Heart left ventricle (tissue), 16 donors: ENCODE measurements around the gene ASIC4. TPM values are rescaled to one million over a fixed set of nuclear protein-coding genes. Genes with fewer than 3 reads are reported as not detected.

Source experiments
- ATAC-seq, 4 donors: fragments of 200-7000 bp; cut with Tn5 transposase; one replicate each; pipeline ENCODE4 v1.9.1; 2020 to 2022; ENCODE audit warnings: moderate library complexity in 4 of 4, mild to moderate bottlenecking in 3 of 4, moderate number of reproducible peaks in 1 of 4
- DNase-seq, 5 donors: peaks; one replicate each; pipeline ENCODE4 v3.0.0-alpha.2; 2020
- H3K27ac ChIP-seq, 12 donors: fragments of 200-600 bp; sonication (generic) in 4 of 12; one replicate each; pipeline versions ENCODE4 v1.5.0 to v1.8.0; 2016 to 2022; ENCODE audit warnings: mild to moderate bottlenecking in 2 of 12
- H3K27me3 ChIP-seq, 9 donors: fragments of 200-600 bp; sonication (generic) in 2 of 9; one replicate each; pipeline versions ENCODE4 v1.5.1 to v1.8.0; 2016 to 2022; ENCODE audit warnings: mild to moderate bottlenecking in 3 of 9
- H3K36me3 ChIP-seq, 9 donors: fragments of 200-600 bp; sonication (generic) in 2 of 9; one replicate each; pipeline versions ENCODE4 v1.5.0 to v1.8.0; 2018 to 2022; ENCODE audit warnings: mild to moderate bottlenecking in 2 of 9
- H3K4me1 ChIP-seq, 12 donors: fragments of 200-600 bp; sonication (generic) in 4 of 12; one replicate each; pipeline versions ENCODE4 v1.5.0 to v1.8.0; 2016 to 2022; ENCODE audit warnings: mild to moderate bottlenecking in 3 of 12
- H3K4me3 ChIP-seq, 12 donors: fragments of 200-600 bp; sonication (generic) in 4 of 12; one replicate each; pipeline versions ENCODE4 v1.5.0 to v1.8.0; 2017 to 2022; ENCODE audit warnings: mild to moderate bottlenecking in 9 of 12, moderate library complexity in 4 of 12
- H3K9me3 ChIP-seq, 12 donors: fragments of 200-600 bp; sonication (generic) in 4 of 12; one replicate each; pipeline versions ENCODE4 v1.5.0 to v1.8.0; 2016 to 2022; ENCODE audit warnings: mild to moderate bottlenecking in 1 of 12
- CTCF ChIP-seq, 12 donors: fragments of 200-600 bp; sonication (generic) in 4 of 12; IDR thresholded peaks; one replicate each; pipeline versions ENCODE4 v1.5.0 to v1.8.0; 2018 to 2022; ENCODE audit warnings: antibody characterized with exemption in 12 of 12, mild to moderate bottlenecking in 5 of 12
- POLR2A ChIP-seq, 2 donors: fragments of 450-650 bp; IDR thresholded peaks; one replicate each; pipeline ENCODE4 v1.6.1; 2017; ENCODE audit warnings: antibody characterized with exemption in 2 of 2, mild to moderate bottlenecking in 2 of 2, moderate library complexity in 2 of 2
- WGBS, 4 donors: extraction: QIAGEN DNeasy Blood & Tissue Kit in 2 of 4; methylation state at CpG; one replicate each; pipeline versions ENCODE4 v1.1.5 to v1.1.7; 2013 to 2018; 5-methylcytosine and 5-hydroxymethylcytosine counted together
- intact Hi-C, 10 donors: fragments of 100-400 bp; cut with DNase I; formaldehyde crosslinking; loops; one replicate each; pipeline versions ENCODE4 v1.11.1 to v1.14.2; 2022
- polyA plus RNA-seq, 2 donors: library from polyadenylated mRNA; stranded (reverse); fragments of 200-250 nt; gene quantifications; one replicate each; pipeline ENCODE4 v1.2.3, GENCODE V29; 2013
- total RNA-seq, 9 donors: library from RNA; depleted of rRNA in 2 of 9; stranded (reverse); fragments of >200 nt in 2 of 9; fragmentation: NEBNext Ultra II Directional in 3 of 9; extraction: Animal tissue kit (Norgen Biotek cat#: 25700) in 3 of 9; gene quantifications; one replicate each; pipeline versions ENCODE4 v1.1.0 to v1.2.4, GENCODE V29; 2016 to 2023
- donor health status: ischemic (EF 13 %, LVEDD 7.1; RV severe dilation, severe dysfunction).
- donor health status: healthy with polysubstance abuse.
- donor health status: DM: no; HTN: yes; CAD: no.
- donor health status: DM: no; HTN: no; CAD: no.
- donor health status: ischemic (EF 25% LVEDD 6.9; RV normal size, moderate dysfunction).
- donor health status: ischemic (EF 25% LVEDD 5.7; RV mildly dilated, moderate dysfunction).
- donor health status: healthy.
- donor health status: DM: yes; HTN: yes; CAD: no.
- donor health status: ischemic (EF 35%, LVEDD 5.7; RV mildly dilated, moderate dysfunction).
- donor health status: nonischemic (EF 11% LVEDD 7.7; RV severe dilation, severe dysfunction).
- donor health status: DM: yes; HTN: yes; CAD: no.
- donor health status: PGD.
- donor health status: ischemic (EF 29% LVEDD 5.4; RV normal size, mild dysfunction).
- donor health status: nonischemic (EF 23%, LVEDD 6.1; RV moderate dilation, normal function).

ASIC4 gene
- total and polyA plus RNA-seq, 11 donors: 0.03 to 0.10 (median 0.08) TPM; not detected in 8

DNA sequence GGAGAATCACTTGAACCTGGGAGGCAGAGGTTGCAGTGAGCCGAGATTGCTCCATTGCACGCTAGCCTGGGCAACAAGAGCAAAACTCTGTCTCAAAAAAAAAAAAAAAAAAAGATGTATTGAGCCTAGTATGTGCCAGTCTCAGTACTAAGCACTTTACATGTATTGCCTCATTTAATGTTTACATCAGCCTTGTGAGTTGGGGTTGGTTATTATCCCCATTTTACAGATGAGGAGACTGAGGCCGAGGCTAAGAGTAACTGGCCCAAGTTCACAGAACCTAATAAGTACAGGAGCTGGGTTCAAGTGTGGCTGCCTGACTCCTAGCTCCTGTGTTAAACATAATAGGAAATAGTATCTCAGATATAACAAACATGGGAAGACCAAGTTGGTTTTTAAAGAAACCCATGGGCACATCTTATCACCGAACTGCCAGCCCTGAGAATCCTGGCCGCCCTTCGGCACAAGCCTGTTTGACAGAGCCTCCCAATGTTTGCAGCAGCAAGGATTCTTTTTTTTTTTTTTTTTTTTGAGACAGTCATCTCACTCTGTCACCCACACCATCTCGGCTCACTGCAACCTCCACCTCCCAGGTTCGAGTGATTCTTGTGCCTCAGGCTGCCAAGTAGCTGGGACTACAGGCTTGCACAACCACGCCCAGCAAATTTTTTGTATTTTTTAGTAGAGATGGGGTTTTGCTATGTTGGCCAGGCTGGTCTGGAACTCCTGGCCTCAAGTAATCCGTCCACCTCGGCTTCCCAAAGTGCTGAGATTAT, 39.8 kb upstream of the ASIC4 start:
- no peaks in the 10 kb centered on the region for H3K27me3 ChIP-seq
- no peak for DNase-seq
- peaks cover 0 to 30% (median 4%) of the 10 kb centered on the region in 9 donors for H3K36me3 ChIP-seq
- ATAC-seq: no peak
- TF ChIP-seq CTCF (IDR thresholded peaks at IDR 0.05) (no peak), POLR2A (IDR thresholded peaks at IDR 0.05) (no peak)
- peaks cover 0 to 46% (median 7%) of the 10 kb centered on the region in 12 donors for H3K4me1 ChIP-seq
- H3K9me3 ChIP-seq: no peaks in the 10 kb centered on the region
- WGBS, 4 donors: 61 to 74% (median 63%) methylated on average over 11 of the region's 11 CpGs
- H3K4me3 ChIP-seq: no peak overlapping the region
- intact Hi-C loops: loop anchor here in 8 of 10 donors (2.0 to 10.0 kb wide), 5 partner anchors 44 to 72 kb away; no protein-coding TSS in a partner anchor
- peak overlapping the region in 8 of 12 donors; percentile 6 to 72 (median 56) for H3K27ac ChIP-seq

DNA sequence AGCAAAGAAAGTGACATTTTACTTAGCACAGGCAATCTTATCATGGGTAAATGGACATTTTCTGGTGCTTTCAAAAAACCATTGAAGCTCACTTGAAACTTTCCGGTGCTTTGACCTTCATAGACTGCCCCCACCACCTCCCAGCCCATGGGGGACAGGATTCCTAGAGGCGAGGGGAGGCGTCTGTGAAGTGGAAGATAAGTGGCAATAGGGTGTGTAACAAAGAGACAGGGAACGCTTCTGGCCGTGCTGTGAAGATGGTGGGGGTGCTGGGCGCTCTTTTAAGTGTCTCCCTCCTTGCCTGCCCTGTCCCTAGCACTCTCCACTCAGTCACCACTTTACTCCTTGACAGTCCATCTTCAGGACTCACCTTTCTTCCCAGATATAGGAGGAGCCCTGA, 39.0 kb upstream of the ASIC4 start:
- DNase-seq (no peak), ATAC-seq (peak in 1 of 4 donors; percentile 29)
- peaks cover 0 to 36% (median 4%) of the 10 kb centered on the region in 9 donors for H3K36me3 ChIP-seq
- H3K27ac ChIP-seq: peak overlapping the region in 8 of 12 donors; percentile 6 to 72 (median 56)
- 30 to 36% (median 32%) methylated on average over 6 of the region's 6 CpGs for WGBS, 4 donors
- TF ChIP-seq POLR2A (IDR thresholded peaks at IDR 0.05): no peak
- TF ChIP-seq CTCF (IDR thresholded peaks at IDR 0.05): no peak
- no peaks in the 10 kb centered on the region for H3K9me3 ChIP-seq
- intact Hi-C loops: loop anchor here in 8 of 10 donors (2.0 to 10.0 kb wide), 5 partner anchors 44 to 73 kb away; no protein-coding TSS in a partner anchor
- no peak overlapping the region for H3K4me3 ChIP-seq
- no peaks in the 10 kb centered on the region for H3K27me3 ChIP-seq
- peaks cover 0 to 38% (median 3%) of the 10 kb centered on the region in 12 donors for H3K4me1 ChIP-seq

- intact Hi-C loops: loop anchor here (1.0 to 10.0 kb wide), 8 partner anchors 45 to 74 kb away; no protein-coding TSS in a partner anchor
- Histone ChIP-seq H3K36me3 (peaks cover 0 to 43% (median 4%) of the 10 kb centered on the region in 9 donors), H3K9me3 (no peaks in the 10 kb centered on the region), H3K27ac (peak overlapping the region in 7 of 12 donors; percentile 25 to 72 (median 63)), H3K27me3 (no peaks in the 10 kb centered on the region), H3K4me1 (peaks cover 0 to 31% (median 0%) of the 10 kb centered on the region in 12 donors), H3K4me3 (no peak overlapping the region)
- TF ChIP-seq POLR2A (IDR thresholded peaks at IDR 0.05) (no peak), CTCF (IDR thresholded peaks at IDR 0.05) (peak; percentile 79 to 90 (median 86))
- ATAC-seq (peak in 3 of 4 donors; percentile 31 to 67 (median 60)), DNase-seq (peak in 4 of 5 donors; percentile 67 to 79 (median 68))
- 24 to 34% (median 31%) methylated on average over 13 to 14 of the region's 14 CpGs for WGBS, 4 donors
Observed at GRCh38 chr2:219475697-219476651, 38.3 kb upstream of the ASIC4 start.
